Uterine smooth muscle cell (primary cell): ENCODE results near the gene DNMT3B. TPM values are rescaled to one million over a fixed set of nuclear protein-coding genes. Genes with fewer than 3 reads are reported as not detected.

Source experiments
- total RNA-seq: library from RNA; depleted of rRNA; stranded (reverse); fragments of >200 nt; gene quantifications from 2 replicates; pipeline ENCODE4 v1.2.3, GENCODE V29; 2014

Gene DNMT3B
- total RNA-seq, result 5.1 and 7.4 TPM in 2 replicates

DNA sequence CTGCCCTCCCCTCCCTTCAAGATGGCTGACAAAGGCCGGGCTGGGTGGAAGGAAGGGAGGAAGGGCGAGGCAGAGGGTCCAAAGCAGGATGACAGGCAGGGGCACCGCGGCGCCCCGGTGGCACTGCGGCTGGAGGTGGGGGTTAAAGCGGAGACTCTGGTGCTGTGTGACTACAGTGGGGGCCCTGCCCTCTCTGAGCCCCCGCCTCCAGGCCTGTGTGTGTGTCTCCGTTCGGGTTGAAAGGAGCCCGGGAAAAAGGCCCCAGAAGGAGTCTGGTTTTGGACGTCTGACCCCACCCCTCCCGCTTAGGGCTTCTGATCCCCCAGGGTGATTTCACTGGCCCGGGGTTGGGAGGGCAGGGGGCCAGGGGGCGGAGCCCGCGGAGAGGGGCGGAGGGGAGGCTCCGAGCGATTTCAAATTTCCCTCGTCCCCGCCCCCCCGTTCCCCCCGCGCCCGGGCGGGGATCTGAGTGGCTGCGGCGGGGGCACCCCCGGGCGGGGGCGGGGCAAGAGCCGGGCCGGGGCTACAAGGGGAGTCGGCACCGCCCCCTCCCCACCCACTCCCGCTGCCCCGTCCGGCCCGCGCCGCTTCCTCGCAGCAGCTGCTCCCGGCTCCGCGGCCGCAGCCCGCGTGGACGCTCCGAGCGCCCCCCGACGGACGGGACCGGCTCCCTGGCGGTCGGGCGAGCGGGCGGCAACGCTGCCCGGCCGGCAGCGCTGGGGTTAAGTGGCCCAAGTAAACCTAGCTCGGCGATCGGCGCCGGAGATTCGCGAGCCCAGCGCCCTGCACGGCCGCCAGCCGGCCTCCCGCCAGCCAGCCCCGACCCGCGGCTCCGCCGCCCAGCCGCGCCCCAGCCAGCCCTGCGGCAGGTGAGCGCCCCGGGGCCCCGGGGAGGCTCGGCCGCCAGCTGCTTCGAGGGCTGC lies at the start of gene DNMT3B:
DNMT3B (plus strand) TSS at position 555 of the 923 bp plus-strand sequence. CDS start 17,939 bp downstream, outside the sequence.

DNA sequence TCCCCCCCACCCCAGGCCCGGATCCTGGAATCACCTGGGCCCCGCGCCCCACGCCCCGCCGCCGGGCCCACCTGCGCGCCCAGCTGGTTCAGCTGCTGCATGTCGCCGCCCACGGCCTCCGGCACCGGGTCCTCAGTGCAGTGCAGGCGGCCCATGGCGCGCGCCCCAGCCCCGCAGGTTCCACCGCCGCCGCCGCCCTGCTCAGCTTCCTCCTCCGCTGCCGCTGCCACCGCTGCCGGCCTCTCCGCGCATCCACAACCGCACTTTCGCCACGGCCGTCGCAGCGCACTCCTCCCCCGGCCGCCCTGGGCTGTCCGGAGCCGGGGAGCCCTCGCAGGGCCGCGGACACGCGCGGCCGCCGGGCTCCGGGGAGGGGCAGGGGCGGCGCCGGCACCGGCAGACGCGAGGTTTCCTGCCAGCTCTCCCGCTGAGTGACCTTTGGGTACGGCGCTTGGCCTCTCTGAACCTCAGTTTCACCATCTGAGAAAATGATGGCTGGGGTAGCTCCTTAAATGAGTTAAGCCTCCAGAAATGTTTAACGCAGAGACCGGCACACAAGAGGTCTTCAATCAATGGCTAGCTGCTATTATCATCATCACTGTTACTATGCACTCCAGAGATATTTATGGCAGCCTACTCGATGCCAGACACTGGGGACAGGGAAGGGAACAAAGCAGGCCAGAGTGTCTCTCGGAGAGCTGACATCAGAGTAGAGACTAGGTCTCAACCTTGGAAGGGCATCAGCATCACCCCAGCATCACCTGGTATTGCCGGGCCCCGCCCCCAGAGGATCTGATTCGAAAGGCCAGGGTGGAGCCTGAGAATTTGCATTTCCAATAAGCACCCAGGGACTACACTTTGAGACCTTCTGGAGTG lies 18.7 kb upstream of the DNMT3B start, which contains the start of gene COMMD7:
COMMD7 (minus strand) TSS at position 231 of the 876 bp plus-strand sequence; CDS start at position 155, 76 bp downstream.

Other genes with a start within 250 kb of the DNMT3B start
- 5.2 and 5.8 TPM in 2 replicates for gene NOL4L, start 177.1 kb upstream of the DNMT3B start, total RNA-seq
- gene C20orf203, start 88.4 kb upstream of the DNMT3B start, total RNA-seq, result under 0.01 and 0.25 TPM in 2 replicates
- 36.5 and 47.2 TPM in 2 replicates for gene COMMD7, start 18.9 kb upstream of the DNMT3B start, total RNA-seq
- 111 and 157 TPM in 2 replicates for gene MAPRE1, start 57.6 kb downstream of the DNMT3B start, total RNA-seq
- gene EFCAB8, start 96.5 kb downstream of the DNMT3B start, total RNA-seq, result under 0.01 TPM in 1 of 2 replicates, not detected in the other
- gene SUN5, start 242.0 kb downstream of the DNMT3B start, total RNA-seq, result not detected in 2 replicates
- gene BPIFB2, start 245.3 kb downstream of the DNMT3B start, total RNA-seq, result not detected in 2 replicates